ENCODE data around the gene CYB561.

CYB561 gene

DNA sequence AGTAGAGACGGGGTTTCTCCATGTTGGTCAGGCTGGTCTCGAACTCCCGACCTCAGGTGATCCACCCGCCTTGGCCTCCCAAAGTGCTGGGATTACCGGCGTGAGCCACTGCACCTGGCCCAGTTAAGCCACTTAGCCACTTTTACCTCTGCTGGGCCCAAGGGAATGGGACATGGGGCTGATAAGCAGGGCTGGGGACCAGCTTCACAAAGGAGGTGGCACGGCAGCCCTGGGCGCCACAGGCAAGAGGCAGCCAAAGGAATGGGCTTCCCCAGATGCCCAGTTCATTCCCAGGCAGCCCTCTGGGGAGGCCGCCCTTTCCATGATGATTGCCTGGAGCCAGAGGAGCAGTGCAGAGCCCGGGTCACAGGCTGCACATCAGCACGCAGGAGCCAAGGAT is 5.0 kb upstream of the CYB561 start:
- FAIRE-seq: no peak
- no peak for DNase-seq (ENCODE audit: insufficient read length, low spot score)
- TF ChIP-seq POLR2A (IDR thresholded peaks at IDR 0.05; ENCODE audit: low read depth, low read length): no peak

DNA sequence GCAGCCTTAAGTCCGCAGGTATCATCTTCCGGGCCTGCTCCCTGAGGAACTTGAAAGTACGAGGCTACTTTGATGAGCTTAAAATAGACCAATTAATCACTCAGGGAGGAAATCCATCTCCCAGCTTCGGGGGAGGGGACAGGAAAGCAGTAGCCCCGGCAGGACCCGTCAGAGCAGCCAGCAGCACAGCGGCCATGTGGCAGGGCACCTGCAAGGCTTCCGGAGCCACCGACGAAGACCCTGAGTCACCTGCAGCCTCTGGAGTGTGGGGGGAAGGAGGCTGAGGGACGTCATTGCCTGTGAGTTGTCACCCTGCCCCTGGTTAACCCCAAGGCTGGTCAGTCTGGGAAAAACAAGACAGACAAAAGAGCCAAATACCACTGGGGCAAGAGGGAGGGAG is 4.4 kb upstream of the CYB561 start:
- no peak for DNase-seq (ENCODE audit: insufficient read length, low spot score)
- TF ChIP-seq POLR2A (IDR thresholded peaks at IDR 0.05; ENCODE audit: low read depth, low read length): no peak
- FAIRE-seq: no peak

DNA sequence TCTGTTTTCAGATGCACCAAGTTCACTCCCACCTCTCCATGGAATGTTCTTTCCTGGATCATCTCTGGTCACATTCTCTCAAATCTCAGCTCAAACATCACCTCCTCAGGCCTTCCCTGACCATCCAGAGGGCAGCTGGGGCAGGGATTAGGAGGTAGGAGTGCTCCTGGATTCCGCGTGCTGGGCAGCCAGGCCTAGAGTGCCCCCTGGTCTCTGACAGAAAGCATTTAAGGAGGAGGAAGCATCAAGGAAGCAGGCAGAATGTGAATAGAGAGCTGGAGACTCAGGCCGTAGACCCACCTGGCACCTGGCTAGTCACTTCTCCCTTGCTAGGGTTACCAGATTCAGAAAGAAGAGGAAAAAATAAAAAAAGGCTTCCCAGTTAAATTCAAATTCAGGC is 2.5 kb upstream of the CYB561 start:
- no peak for DNase-seq (ENCODE audit: insufficient read length, low spot score)
- no peak for TF ChIP-seq POLR2A (IDR thresholded peaks at IDR 0.05; ENCODE audit: low read depth, low read length)
- no peak for FAIRE-seq

DNA sequence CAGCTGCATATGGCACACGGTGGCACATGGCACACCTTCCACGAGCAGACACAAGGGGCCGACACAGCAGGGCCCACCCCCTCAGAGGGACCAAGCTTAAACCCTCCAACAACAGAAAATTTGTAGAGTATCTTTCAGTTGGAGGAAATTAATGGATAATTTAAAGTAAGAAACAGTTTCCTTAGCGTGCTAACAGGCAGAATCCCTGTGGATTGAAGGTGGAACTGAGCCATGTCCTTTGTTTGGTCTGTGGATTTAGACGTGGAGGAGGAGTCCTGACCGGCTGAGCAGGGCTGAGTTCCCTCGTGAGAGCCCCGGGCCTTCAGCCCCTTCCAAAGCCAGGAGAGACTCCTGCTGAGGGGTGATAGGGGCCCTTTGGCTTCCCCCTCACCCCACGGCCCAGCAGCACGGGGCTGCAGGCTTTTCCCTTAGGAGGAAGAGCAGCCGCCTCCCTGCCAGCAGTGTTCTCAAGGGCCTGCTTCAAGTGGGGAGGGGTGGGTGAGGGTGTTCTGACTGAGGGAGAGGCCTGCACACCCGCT is 1.4 kb upstream of the CYB561 start:
- FAIRE-seq: no peak
- DNase-seq (ENCODE audit: insufficient read length, low spot score): no peak
- TF ChIP-seq POLR2A (IDR thresholded peaks at IDR 0.05; ENCODE audit: low read depth, low read length): no peak

DNA sequence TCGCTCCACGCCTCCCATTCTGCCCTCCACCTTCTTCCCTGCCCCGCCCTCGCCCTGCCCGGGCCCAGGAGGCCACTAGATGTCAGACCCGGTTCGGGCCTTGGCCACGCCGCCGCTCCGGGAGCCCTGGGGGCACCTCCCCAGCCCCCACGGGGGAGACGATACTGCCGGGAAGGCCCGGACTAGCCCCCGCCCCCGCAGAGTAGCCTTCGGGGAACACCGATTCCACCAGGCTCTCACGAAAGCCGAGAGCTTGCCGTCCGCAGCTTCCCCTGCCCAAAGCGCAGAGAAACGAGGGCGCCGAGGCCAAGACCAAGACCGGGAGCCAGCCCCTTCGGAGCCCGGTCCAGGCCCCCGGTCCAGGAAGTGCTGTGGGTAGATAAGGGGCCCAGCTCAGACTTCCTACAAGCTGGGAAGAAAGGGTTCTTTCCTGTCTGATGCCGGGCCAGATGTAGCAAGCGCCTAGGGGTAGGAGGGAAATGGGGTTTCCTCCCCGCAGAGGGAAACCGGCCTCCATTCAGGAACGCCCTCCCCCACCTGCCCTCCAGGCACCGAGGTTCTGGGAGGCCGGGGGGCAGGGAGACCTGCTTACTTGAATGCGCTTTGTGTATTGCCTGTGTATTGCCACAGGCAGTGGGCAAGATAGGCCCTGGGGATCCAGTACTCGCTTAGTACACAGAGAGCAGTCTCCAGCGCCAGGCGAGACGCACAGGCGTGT is 806 bp upstream of the CYB561 start:
- DNase-seq (ENCODE audit: insufficient read length, low spot score): no peak
- no peak for FAIRE-seq
- no peak for TF ChIP-seq POLR2A (IDR thresholded peaks at IDR 0.05; ENCODE audit: low read depth, low read length)

DNA sequence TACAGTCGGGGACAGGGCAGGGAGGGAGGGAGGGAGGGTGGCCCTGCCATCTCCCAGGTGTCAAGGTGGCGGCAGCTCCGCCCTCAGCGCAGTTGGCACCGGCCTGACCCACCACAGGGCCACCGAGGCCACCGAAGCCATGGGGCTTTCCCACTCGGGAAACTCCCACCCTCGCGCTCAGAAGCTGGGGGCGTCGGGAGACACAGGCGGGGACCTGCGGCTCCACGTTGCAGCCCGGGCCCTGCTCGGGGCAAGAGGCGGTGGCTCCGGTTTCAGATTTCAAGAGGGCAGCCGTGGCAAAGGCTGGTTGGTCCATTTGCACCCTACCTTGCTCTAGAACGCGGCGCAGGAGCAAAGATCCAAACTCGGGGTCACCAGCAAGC is 544 bp downstream of the CYB561 start:
- DNase-seq (ENCODE audit: insufficient read length, low spot score) (no peak), FAIRE-seq (no peak)
- no peak for TF ChIP-seq POLR2A (IDR thresholded peaks at IDR 0.05; ENCODE audit: low read depth, low read length)

DNA sequence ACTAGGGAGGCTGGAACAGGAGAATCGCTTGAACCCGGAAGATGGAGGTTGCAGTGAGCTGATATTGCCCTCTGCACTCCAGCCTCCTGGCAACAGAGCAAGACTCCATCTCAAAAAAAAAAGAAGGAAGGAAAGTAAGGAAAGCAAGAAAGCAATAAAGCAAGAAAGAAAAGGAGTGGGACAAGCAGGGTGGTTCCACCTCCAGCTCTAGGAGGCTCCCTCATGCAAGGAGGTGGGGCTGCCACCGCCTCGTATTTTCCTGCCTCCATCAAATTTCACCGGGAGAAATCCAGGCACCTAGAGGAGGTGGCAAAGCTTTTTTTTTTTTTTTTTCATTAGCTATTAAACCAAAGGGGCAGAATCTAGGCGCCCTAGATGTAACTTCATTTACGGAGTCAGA is 1.0 kb downstream of the CYB561 start:
- no peak for TF ChIP-seq POLR2A (IDR thresholded peaks at IDR 0.05; ENCODE audit: low read depth, low read length)
- DNase-seq (ENCODE audit: insufficient read length, low spot score): no peak
- FAIRE-seq: no peak

DNA sequence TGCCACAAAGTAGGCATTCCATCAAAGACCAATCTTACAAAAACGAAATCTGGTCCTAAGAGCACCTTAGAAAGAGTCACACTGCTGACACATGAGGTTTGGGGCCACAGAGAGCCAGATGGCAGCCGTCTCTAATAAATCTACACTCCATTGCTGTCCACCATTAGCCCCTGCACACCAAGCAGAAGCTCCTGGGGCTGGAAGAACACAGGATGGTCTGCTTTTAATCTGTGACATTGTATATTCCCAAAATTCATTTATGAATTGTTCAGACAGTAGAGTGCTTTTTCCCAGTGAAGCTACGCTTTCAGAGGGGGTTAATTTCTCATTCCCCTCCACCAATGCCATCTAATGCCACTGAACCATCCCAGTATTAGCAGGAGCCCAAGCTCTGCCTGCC is 1.6 kb downstream of the CYB561 start:
- no peak for TF ChIP-seq POLR2A (IDR thresholded peaks at IDR 0.05; ENCODE audit: low read depth, low read length)
- FAIRE-seq (no peak), DNase-seq (ENCODE audit: insufficient read length, low spot score) (no peak)

DNA sequence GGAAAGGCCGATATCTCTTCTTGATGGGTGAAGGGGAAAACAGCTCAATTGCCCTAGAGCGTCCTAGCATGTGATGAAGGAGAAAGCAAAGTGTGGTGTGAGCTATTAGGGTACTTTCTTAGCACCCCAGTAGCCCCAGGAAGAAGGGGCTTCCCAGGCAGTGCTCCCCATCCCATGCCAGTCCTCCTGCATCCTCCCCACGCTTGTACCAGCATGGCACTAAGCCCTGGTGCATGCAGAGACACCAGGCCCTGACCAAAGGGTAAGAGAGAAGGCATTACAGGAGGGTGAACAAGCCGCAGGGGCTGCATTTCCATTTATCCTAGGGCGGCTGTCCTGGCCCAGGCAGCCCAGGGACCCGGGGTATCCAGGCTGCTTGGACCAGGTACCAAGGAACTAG is 3.1 kb downstream of the CYB561 start:
- TF ChIP-seq POLR2A (IDR thresholded peaks at IDR 0.05; ENCODE audit: low read depth, low read length): no peak
- no peak for DNase-seq (ENCODE audit: insufficient read length, low spot score)
- FAIRE-seq: no peak

DNA sequence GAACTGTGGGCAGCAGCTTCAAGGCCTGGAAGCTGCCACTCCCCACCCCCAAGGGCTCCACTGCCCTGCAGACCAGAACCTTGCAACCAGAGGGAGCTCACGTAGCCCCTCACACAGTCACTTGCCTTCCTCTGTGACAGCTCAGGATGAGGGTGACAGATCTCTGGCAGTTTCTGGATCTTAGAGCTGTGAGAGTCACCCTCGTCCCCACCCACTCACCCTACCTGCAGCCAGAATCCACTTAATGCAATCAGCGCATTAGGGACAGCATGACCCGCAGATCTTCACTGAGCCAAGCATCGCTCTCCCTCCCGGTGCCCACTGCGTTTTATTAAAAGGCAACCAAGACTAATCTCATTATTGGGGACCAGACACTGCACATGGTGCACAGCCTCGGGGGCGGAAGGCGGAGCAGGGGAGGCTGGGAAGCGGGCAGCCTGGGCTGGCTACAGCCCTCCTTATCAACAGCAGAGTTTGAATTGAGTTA is 3.5 kb downstream of the CYB561 start:
- DNase-seq (ENCODE audit: insufficient read length, low spot score): no peak
- no peak for FAIRE-seq
- TF ChIP-seq POLR2A (IDR thresholded peaks at IDR 0.05; ENCODE audit: low read depth, low read length): no peak

DNA sequence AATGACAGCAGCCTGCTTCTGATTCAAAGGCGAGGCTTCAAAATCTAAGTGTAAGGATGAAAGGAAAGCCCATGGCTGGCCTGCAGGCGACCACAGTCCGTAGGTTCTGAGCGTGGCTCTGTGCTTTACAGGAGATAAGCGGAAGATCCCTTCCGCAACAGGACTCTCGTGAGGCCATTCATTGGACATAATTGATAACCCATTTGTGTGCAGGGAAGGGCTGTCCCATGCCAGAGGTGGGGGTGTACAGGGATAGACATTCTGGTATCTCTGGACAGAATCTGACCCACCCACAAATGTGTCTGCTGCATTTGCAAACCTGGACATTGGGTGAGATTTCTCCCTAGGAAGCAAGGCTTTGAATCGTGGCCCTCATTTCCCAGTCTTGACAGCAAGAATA is 4.0 kb downstream of the CYB561 start:
- no peak for TF ChIP-seq POLR2A (IDR thresholded peaks at IDR 0.05; ENCODE audit: low read depth, low read length)
- no peak for FAIRE-seq
- DNase-seq (ENCODE audit: insufficient read length, low spot score): no peak

DNA sequence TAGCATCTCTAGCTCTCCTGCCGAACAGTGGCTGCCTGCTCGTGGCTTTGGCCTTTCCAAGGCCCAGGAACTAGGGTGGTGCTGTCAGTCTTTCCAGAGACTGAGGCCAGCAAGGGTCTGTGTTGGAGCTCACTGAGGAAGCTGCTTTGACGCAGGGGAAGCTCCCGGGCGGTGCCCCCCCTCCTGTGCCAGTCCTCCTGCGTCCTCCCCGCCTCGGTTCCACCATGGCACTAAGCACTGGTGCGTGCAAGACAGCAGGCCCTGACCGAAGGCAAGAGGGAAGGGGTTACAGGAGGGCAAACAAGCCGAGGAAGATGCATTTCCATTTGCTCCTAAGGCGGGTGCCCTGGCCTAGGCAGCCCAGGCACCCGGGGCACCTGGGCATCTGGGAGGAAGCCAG is 4.5 kb downstream of the CYB561 start:
- TF ChIP-seq POLR2A (IDR thresholded peaks at IDR 0.05; ENCODE audit: low read depth, low read length): no peak
- DNase-seq (ENCODE audit: insufficient read length, low spot score): no peak
- FAIRE-seq: no peak

DNA sequence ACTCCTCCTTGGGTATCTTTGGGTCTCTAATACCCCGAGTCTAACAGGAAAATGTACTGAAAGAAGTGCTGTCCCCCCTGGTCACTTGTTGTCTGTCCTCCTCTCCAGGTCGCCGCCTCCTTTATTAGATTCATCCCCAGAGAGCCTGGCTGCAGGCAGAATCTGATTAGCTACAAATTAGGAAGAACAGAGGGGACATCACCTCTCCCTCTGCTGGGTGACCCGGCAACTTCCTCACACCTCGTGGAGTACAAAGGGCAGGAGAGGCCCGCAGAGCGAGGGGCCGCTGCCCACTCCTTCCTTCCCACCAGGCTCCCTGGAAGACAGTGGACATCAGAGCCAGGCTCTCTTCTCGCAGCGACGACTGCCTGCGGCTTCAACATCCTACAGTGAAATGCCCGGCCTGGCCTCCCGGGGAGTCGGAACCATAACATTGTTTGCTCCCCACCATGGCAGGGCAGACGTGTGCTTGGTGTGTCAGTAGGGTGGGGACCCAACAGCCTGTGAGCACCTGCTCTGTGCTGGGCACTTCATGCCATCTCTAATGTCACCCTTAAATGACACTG is 5.3 kb downstream of the CYB561 start:
- no peak for DNase-seq (ENCODE audit: insufficient read length, low spot score)
- no peak for FAIRE-seq
- TF ChIP-seq POLR2A (IDR thresholded peaks at IDR 0.05; ENCODE audit: low read depth, low read length): no peak

DNA sequence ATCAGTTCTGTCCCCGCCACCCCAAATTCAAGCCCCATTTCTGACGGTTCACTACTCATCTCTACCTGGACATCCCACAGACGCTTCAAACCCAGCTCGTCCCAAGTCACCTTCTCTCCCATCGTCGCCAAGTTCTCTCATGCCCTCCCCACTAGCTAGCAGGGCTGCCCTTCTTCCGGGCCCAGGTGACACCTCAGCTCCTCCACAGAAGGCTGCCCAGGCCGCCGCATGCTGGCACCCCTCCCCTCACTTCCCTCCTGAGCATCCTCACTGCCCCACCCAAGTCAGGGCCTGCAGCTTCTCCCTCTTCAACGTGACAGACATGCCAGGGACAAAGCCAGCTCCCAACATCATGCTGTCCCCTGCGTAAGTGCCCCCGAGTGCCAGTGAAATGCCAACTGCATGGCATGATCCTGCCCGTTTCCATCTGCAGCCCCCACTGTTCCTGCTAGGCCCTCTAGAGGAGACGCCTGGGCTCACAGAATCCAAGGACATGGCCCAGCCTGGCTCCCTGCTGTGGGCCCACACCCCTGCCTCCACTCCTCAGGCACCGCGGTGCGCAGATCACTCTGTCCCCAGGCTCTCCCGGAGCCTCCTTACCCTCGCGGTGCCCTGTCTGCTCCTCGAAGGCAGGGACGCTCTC is 5.9 kb downstream of the CYB561 start:
- DNase-seq (ENCODE audit: insufficient read length, low spot score) (no peak), FAIRE-seq (no peak)
- TF ChIP-seq POLR2A (IDR thresholded peaks at IDR 0.05; ENCODE audit: low read depth, low read length): no peak

DNA sequence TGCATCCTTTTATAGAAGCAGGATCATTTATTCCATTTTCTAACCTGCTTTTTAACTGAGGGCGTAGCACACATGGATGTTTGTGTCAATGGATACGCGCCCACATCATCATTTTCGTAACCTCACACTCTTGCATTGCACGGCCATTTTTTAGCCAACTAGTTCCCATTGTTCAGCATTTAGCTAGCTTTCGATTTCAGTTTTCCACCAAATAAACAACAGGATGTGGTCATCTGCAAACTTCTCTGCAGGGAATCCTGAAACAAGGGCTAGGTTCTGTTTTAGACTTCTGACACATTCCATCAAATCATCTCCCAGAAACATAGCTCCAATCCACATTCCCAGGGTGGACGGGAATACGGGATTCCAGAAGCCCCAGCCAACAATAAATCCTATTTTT is 6.4 kb downstream of the CYB561 start:
- TF ChIP-seq POLR2A (IDR thresholded peaks at IDR 0.05; ENCODE audit: low read depth, low read length): no peak
- FAIRE-seq (no peak), DNase-seq (ENCODE audit: insufficient read length, low spot score) (peak; percentile 88)
